Thyroid gland (tissue), 4 donors: ENCODE data around the gene HOXA2.

Experiments
- POLR2A ChIP-seq, 2 donors: fragments of 450-650 bp; IDR thresholded peaks; one replicate each; pipeline ENCODE4 v1.6.1; 2017; ENCODE audit warnings: antibody characterized with exemption in 2 of 2, mild to moderate bottlenecking in 2 of 2, moderate library complexity in 1 of 2
- TF ChIP-seq, protein P1 (sequence below), 6 experiments: fragments of 200-600 bp in 3 of 6; fragments of 450-650 bp in 3 of 6; sonication (generic) in 3 of 6; IDR thresholded peaks; one replicate each; pipeline ENCODE4 v1.5.1; 2016 to 2019; ENCODE audit warnings: antibody characterized with exemption in 6 of 6, mild to moderate bottlenecking in 2 of 6, inconsistent platforms in 1 of 6, moderate library complexity in 1 of 6

DNA sequence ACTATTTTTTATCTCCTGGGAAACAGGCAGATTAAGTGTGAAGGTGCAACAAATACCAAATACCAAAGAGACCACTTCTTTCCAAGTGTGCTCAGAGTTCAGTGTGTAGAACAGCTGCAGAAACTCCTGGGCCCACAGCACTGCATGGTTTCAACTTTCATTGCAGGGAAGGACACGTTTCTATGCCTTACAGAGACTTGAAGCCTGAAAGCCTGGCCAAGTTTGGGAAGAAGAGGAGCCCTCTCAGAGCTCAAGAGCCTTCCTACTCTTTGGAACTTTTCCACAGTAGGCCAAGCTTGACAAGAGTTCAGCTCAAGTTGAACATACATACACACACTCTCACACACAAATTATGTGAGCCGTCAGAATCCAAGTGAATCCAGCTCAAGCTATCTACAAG is 25.6 kb upstream of the HOXA2 start:
- TF ChIP-seq, protein P1, sequence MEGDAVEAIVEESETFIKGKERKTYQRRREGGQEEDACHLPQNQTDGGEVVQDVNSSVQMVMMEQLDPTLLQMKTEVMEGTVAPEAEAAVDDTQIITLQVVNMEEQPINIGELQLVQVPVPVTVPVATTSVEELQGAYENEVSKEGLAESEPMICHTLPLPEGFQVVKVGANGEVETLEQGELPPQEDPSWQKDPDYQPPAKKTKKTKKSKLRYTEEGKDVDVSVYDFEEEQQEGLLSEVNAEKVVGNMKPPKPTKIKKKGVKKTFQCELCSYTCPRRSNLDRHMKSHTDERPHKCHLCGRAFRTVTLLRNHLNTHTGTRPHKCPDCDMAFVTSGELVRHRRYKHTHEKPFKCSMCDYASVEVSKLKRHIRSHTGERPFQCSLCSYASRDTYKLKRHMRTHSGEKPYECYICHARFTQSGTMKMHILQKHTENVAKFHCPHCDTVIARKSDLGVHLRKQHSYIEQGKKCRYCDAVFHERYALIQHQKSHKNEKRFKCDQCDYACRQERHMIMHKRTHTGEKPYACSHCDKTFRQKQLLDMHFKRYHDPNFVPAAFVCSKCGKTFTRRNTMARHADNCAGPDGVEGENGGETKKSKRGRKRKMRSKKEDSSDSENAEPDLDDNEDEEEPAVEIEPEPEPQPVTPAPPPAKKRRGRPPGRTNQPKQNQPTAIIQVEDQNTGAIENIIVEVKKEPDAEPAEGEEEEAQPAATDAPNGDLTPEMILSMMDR (IDR thresholded peaks at IDR 0.05): no peak
- no peak for TF ChIP-seq POLR2A (IDR thresholded peaks at IDR 0.05)
